Testis (tissue), 2 donors: ENCODE results near the gene SGSM1.

Experiments used
- CTCF ChIP-seq, 3 experiments: fragments of 450-650 bp in 2 of 3; fragments of 200-600 bp in 1 of 3; sonication (generic) in 1 of 3; IDR thresholded peaks; one replicate each; pipeline ENCODE4 v1.5.1; 2016 to 2019; ENCODE audit warnings: antibody characterized with exemption in 3 of 3, mild to moderate bottlenecking in 2 of 3, moderate library complexity in 1 of 3
- POLR2A ChIP-seq: fragments of 450-650 bp; IDR thresholded peaks from one replicate; pipeline ENCODE4 v1.6.1; 2017; ENCODE audit warnings: antibody characterized with exemption, mild to moderate bottlenecking, moderate library complexity

- TF ChIP-seq POLR2A = no peak
- TF ChIP-seq CTCF (IDR thresholded peaks at IDR 0.05) = no peak
These were observed 59.5 kb downstream of the SGSM1 start for GRCh38 chr22:24865508-24865907.
